GM20431 (cell line): ENCODE data around the gene PRM3.

Experiments used
- in situ Hi-C: fragments of 300-500 bp; cut with MseI, MboI; formaldehyde crosslinking; loops from one replicate; pipeline ENCODE4 v1.15.0; 2020; ENCODE audit warnings: low sequenced_read_pairs; ENCODE audit not compliant: unreplicated experiment

The PRM3 gene

GRCh38 chr16:11262915-11263314 is 10.5 kb downstream of the PRM3 start:
- in situ Hi-C loops: no loop called here

GRCh38 chr16:11260596-11260966 is 12.8 kb downstream of the PRM3 start:
- in situ Hi-C loops: no loop called here

DNA sequence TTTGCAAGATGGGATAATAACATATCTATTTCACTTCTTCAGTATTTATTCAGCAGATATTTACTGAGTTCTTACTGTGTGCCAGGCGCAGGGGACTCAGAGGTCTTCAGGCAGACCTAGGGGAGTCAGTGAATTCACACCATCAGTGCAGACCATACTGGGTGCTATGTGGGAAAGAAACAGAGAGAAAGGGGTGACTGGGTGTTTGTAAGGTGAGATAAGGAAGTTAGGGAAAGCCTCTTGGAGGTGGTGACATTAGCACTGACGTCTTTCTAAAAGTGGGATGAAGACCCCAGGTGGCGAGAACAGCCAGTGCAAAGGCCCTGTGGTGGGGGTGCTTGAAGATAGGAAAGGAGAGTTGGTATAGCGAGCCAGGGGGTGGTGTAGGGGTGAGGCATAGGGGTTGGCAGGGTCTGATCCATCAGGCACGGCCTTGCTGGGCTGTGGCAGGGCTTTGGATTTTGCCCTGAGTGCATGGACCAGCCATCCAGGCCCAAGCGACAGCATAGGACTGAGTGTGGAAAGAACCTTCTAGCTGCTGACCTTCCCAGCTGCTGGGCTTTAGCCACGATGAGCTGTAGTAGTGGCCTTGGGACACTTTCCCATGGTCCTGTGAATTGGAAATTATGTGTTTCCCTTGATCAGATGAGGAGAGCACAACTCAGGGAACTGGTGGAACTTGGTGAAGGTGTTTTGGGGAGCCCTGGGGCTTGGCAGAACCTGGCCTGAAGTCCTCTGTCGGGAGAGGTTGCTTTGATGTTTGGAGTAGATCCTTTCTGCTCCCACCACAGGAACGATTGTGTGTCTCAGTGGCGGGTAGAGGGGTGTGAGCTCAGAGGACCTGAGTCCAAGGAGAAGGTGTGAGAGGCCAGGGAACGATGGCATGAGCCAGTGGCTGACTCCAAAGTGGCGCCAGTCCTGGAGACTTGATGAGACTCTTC is 13.5 kb downstream of the PRM3 start:
- in situ Hi-C loops: loop anchor here (10.0 kb wide), 1 partner anchor 285 kb away; no protein-coding TSS in a partner anchor

GRCh38 chr16:11258553-11259492 is 14.6 kb downstream of the PRM3 start:
- in situ Hi-C loops: loop anchor here (10.0 kb wide), 1 partner anchor 284 kb away; no protein-coding TSS in a partner anchor

GRCh38 chr16:11257131-11257938 is 16.1 kb downstream of the PRM3 start:
- in situ Hi-C loops: loop anchor here (10.0 kb wide), 1 partner anchor 283 kb away; no protein-coding TSS in a partner anchor

DNA sequence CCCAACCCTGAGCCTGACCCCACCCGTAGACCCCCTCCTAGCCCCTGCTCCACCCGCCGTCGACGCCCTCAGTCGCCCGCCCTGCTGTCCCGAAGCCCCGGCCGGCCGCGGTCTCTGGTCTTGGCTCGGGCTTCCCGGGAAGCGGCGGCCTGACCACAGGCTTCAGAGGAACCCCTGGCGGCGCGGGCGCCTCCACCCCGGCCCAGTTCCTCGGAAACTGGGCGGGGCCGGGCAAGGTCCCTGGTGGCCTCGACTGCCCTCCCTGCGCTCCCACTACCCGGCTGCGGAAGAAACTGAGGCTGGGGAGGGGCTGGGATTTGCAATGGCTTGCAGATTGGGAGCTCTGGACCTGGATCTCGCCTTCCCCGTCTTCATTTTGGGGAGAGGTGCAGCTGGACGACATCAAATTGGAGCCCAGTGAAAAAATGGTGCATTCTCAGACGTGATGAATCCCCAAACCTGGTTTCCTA is 16.7 kb downstream of the PRM3 start:
- in situ Hi-C loops: loop anchor here (10.0 kb wide), 1 partner anchor 282 kb away; no protein-coding TSS in a partner anchor

GRCh38 chr16:11255737-11256660 is 17.4 kb downstream of the PRM3 start, which contains the start of gene SOCS1:
Gene SOCS1, minus strand, starts transcription at chr16:11256204. Its CDS starts 726 bp downstream, at chr16:11255478.
- in situ Hi-C loops: loop anchor here (10.0 kb wide), 1 partner anchor 281 kb away; no protein-coding TSS in a partner anchor

DNA sequence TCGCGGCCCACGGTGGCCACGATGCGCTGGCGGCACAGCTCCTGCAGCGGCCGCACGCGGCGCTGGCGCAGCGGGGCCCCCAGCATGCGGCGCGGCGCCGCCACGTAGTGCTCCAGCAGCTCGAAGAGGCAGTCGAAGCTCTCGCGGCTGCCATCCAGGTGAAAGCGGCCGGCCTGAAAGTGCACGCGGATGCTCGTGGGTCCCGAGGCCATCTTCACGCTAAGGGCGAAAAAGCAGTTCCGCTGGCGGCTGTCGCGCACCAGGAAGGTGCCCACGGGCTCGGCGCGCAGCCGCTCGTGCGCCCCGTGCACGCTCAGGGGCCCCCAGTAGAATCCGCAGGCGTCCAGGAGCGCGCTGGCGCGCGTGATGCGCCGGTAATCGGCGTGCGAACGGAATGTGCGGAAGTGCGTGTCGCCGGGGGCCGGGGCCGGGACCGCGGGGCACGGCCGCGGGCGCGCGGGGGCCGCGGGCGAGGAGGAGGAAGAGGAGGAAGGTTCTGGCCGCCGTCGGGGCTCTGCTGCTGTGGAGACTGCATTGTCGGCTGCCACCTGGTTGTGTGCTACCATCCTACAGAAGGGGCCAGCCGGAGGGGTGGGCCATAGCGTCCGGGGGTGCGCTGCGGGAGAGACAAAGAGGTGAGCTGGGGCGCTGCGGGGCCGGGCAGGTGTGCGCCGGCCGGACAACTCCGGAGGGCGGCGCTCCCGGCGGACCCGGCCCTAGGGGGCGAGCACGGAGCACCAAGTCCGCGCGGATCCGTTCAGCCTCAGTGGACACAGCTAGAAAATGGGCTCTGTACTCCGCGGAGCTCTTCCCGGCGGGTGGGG is 18.3 kb downstream of the PRM3 start:
- in situ Hi-C loops: loop anchor here (10.0 kb wide), 1 partner anchor 280 kb away; no protein-coding TSS in a partner anchor

DNA sequence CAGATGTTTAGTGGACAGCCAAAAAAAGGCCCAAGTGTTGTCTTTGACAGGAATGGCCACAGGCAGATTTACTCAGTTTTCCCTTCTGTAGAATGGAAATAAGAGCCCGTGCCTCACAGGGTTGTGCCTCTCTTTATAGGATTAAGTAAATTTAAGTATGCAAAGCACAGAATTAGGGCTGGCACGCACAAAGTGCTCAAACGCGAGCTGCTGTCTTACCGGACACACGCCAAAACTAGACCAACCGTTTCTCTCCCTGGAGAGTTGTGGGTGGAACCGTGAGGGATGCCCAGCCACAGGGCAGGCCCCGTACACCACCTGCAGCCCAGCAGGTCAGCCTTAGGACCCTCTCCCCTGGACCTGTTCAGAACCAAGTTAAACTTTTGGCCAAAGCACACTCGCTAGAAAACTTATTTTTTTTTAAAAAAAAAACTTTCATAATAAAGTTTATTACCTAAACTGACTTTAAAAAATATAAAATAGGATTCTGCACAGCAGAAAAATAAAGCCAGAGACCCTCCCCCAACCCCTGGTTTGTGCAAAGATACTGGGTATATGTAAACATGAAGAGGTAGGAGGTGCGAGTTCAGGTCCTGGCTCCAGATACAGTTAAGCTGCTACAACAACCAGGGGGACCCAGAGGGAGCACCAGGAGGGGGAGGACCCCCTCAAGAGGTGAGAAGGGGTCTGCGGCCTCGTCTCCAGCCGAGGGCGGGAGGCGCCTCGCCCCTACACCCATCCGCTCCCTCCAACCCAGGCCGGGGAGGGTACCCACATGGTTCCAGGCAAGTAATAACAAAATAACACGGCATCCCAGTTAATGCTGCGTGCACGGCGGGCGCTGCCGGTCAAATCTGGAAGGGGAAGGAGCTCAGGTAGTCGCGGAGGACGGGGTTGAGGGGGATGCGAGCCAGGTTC is 19.2 kb downstream of the PRM3 start:
- in situ Hi-C loops: loop anchor here (10.0 kb wide), 1 partner anchor 279 kb away; no protein-coding TSS in a partner anchor

GRCh38 chr16:11253009-11253994 is 20.1 kb downstream of the PRM3 start:
- in situ Hi-C loops: loop anchor here (10.0 kb wide), 1 partner anchor 279 kb away; no protein-coding TSS in a partner anchor

GRCh38 chr16:11252482-11252931 is 20.9 kb downstream of the PRM3 start:
- in situ Hi-C loops: loop anchor here (10.0 kb wide), 1 partner anchor 278 kb away; no protein-coding TSS in a partner anchor

GRCh38 chr16:11251525-11252481 is 21.6 kb downstream of the PRM3 start:
- in situ Hi-C loops: loop anchor here (10.0 kb wide), 1 partner anchor 277 kb away; no protein-coding TSS in a partner anchor

DNA sequence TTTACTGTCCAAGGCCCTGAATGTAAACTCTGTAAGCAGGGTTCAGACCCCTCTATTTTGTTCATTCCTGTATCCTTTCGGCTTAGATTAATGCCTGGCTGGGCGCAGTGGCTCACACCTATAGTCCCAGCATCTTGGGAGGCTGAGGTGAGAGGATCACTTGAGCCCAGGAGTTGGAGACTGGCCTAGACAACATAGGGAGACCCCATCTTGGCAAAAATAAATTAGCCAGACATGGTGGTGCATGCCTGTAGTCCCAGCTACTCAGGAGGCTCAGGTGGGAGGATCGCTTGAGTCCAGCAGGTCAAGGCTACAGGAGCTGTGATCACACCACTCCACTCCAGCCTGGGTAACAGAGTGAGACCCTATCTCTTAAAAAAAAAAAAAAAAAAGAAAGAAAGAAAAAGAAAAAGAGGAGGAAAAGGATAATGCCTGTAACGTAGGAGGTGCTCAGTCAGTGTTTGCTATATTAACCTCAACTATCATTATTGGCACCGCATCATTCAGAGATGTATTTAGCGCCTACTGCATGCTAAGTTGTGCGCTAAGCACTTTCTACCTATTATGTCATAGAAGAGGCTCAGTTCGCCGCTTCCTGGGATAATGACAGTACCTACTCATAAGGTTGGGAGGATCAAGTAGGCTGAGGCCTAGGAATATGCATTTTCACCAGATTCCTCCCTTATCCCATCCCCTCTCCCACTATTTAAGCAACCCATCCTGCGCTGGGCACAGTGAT is 22.5 kb downstream of the PRM3 start:
- in situ Hi-C loops: loop anchor here (10.0 kb wide), 1 partner anchor 276 kb away; no protein-coding TSS in a partner anchor
